Gastrocnemius medialis (tissue), 4 donors: ENCODE measurements around the gene SKI.

Source experiments
- POLR2A ChIP-seq, 2 donors: fragments of 450-650 bp; IDR thresholded peaks; one replicate each; pipeline ENCODE4 v1.6.1; 2017; ENCODE audit warnings: antibody characterized with exemption in 2 of 2, mild to moderate bottlenecking in 2 of 2, moderate library complexity in 2 of 2
- TF ChIP-seq, protein P1 (sequence below), 5 experiments: fragments of 450-650 bp in 3 of 5; fragments of 200-600 bp in 2 of 5; sonication (generic) in 2 of 5; IDR thresholded peaks in 4 of 5; conservative IDR thresholded peaks in 1 of 5; 1 replicate in 4 of 5; 2 replicates in 1 of 5; pipeline ENCODE4 v1.5.1; 2016 to 2019; ENCODE audit warnings: antibody characterized with exemption in 5 of 5, mild to moderate bottlenecking in 3 of 5, moderate library complexity in 3 of 5

DNA sequence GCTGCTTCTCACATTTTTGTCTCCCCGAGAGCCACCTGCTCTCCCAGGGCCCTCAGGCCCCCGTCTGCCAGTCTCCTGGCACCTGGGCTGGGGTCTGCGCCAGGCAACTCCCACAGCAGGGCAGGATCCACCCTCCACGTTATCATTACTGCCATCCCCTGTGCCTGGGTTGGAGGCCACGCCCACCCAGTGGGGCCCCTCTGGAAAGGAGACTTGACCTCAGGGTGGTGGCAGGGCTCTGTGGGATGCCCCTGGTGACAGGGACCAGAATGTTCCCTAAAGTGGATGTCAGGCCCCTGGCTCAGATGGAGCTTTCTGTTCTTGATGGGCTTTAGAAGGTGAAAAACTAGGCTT lies 66.6 kb downstream of the SKI start:
- TF ChIP-seq, protein P1, sequence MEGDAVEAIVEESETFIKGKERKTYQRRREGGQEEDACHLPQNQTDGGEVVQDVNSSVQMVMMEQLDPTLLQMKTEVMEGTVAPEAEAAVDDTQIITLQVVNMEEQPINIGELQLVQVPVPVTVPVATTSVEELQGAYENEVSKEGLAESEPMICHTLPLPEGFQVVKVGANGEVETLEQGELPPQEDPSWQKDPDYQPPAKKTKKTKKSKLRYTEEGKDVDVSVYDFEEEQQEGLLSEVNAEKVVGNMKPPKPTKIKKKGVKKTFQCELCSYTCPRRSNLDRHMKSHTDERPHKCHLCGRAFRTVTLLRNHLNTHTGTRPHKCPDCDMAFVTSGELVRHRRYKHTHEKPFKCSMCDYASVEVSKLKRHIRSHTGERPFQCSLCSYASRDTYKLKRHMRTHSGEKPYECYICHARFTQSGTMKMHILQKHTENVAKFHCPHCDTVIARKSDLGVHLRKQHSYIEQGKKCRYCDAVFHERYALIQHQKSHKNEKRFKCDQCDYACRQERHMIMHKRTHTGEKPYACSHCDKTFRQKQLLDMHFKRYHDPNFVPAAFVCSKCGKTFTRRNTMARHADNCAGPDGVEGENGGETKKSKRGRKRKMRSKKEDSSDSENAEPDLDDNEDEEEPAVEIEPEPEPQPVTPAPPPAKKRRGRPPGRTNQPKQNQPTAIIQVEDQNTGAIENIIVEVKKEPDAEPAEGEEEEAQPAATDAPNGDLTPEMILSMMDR (IDR thresholded peaks at IDR 0.05 in 4 of 5, conservative IDR thresholded peaks at IDR 0.05 in 1 of 5) = no peak
- no peak for TF ChIP-seq POLR2A (IDR thresholded peaks at IDR 0.05)
